Naive thymus-derived CD8-positive, alpha-beta T cell (primary cell): ENCODE results near the gene DTX3. TPM values are rescaled to one million over a fixed set of nuclear protein-coding genes. Genes with fewer than 3 reads are reported as not detected.
"Not testable (repeated sequence)": the region's sequence is repeated elsewhere in the genome, so short reads cannot be mapped to it uniquely, and the experiment has no call there.

ENCODE experiments used
- ATAC-seq, 2 donors: fragments of 150-1000 bp; cut with Tn5 transposase in 1 of 2; sonication (Bioruptor Pico), chemical (Tn5 transposase) in 1 of 2; 1 replicate in 1 of 2; 2 replicates in 1 of 2; pipeline ENCODE4 v1.10.0; 2021; ENCODE audit warnings: mild to moderate bottlenecking in 2 of 2, moderate library complexity in 2 of 2
- POLR2A ChIA-PET: fragments of 350-600 bp; sonication (Branson Sonifier 250); formaldehyde crosslinking; loops from one replicate; lab custom pipeline; 2021; ENCODE audit warnings: antibody characterized with exemption; lab: Charles Lee
- DNase-seq, 10 donors: peaks; one replicate each; pipeline versions ENCODE4 v3.0.0 to v3.0.0-alpha.2; 2020 to 2022
- H3K27ac Mint-ChIP-seq, 10 donors: one replicate each; pipeline ENCODE4 v1.8.0; 2020 to 2022; ENCODE audit warnings: mild to moderate bottlenecking in 10 of 10, mixed read lengths in 10 of 10, moderate library complexity in 4 of 10, inconsistent platforms in 1 of 10
- H3K27me3 Mint-ChIP-seq, 5 donors: one replicate each; pipeline ENCODE4 v1.8.0; 2021 to 2022; ENCODE audit warnings: mixed read lengths in 5 of 5
- H3K36me3 Mint-ChIP-seq, 3 donors: one replicate each; pipeline ENCODE4 v1.8.0; 2020 to 2022; ENCODE audit warnings: mixed read lengths in 3 of 3, mild to moderate bottlenecking in 2 of 3, inconsistent platforms in 1 of 3
- H3K4me1 Mint-ChIP-seq, 4 donors: one replicate each; pipeline ENCODE4 v1.8.0; 2021 to 2022; ENCODE audit warnings: mixed read lengths in 4 of 4
- H3K4me3 Mint-ChIP-seq, 10 donors: one replicate each; pipeline ENCODE4 v1.8.0; 2020 to 2022; ENCODE audit warnings: mild to moderate bottlenecking in 10 of 10, mixed read lengths in 10 of 10, moderate library complexity in 6 of 10, inconsistent platforms in 1 of 10
- H3K9me3 Mint-ChIP-seq, 9 donors: one replicate each; pipeline ENCODE4 v1.8.0; 2020 to 2022; ENCODE audit warnings: mixed read lengths in 9 of 9, mild to moderate bottlenecking in 3 of 9, inconsistent platforms in 1 of 9, moderate library complexity in 1 of 9
- polyA plus RNA-seq, 3 donors: library from polyadenylated mRNA; unstranded; fragments of 300-500 nt; fragmentation: Illumina TruSeq; gene quantifications; one replicate each; pipeline ENCODE4 v1.2.3, GENCODE V29; 2021
- total RNA-seq, 8 experiments: library from RNA in 2 of 8; stranded (reverse) in 2 of 8; gene quantifications; one replicate each; pipeline ENCODE4 v1.2.3 and lab custom pipeline; 2021 to 2026

DTX3 gene
- total and polyA plus RNA-seq, 5 experiments from 2014 or later, result 4.9 to 36.3 (median 9.4) TPM

DNA sequence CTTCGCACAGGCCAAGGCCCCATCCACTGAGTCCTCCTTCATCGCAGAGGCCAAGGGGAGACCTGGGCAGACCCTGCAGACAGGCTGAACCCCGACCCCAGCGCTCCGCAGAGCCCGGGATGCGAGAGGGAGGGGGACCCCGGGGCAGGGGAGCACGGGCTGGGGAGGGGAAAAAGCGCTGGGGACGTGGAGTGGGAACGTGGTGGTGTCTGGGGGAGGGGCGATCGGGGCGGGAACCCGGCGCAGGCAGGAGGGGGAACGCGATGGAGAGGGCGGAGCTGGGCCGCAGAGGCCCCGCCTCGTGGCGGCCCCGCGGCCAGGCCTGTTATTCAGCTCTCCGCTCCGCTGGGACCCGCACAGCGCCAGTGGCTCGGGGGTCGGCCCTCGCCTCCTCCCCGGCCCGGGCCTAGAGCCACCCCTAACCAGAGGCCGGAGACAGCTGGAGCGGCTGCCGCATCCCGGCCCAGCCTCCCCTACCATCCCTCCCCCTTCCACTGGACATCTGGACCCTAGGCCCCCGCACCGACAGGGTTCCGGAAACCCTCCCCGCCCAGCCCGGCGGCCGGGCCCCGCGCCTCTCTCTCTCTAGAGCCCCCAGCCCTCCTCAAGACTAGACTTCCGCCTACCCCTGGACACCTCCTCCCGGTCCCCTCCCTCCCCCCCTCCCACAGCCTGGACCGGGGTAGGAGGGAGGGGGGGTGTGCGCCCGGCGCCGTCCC lies 6.6 kb downstream of the DTX3 start, which contains the start of gene ARHGEF25:
TSS of gene ARHGEF25 (plus strand) at position 328 of the 719 bp plus-strand sequence. CDS start 460 bp downstream, outside the sequence.
- peaks cover 0 to 4% (median 1%) of the 10 kb centered on the region in 3 donors for H3K36me3 Mint-ChIP-seq
- H3K4me3 Mint-ChIP-seq, result peak within 1 kb of the TSS; percentile 69 to 88 (median 84)
- peak within 1 kb of the TSS in 8 of 10 donors; percentile 34 to 89 (median 64) for H3K27ac Mint-ChIP-seq
- ATAC-seq, result peak; percentile 61 to 82
- peaks cover 4 to 27% (median 15%) of the 10 kb centered on the region in 4 donors for H3K4me1 Mint-ChIP-seq
- H3K27me3 Mint-ChIP-seq, result peaks cover 1 to 35% (median 10%) of the 10 kb centered on the region in 5 donors
- no peaks in the 10 kb centered on the region for H3K9me3 Mint-ChIP-seq
- DNase-seq, result peak in 2 of 10 donors; percentile 25 to 48
- POLR2A ChIA-PET, result interaction anchor here (0.6 to 1.2 kb wide), 4 partner anchors 11 to 329 kb away, joined by 3 read pairs; no protein-coding TSS in a partner anchor

DNA sequence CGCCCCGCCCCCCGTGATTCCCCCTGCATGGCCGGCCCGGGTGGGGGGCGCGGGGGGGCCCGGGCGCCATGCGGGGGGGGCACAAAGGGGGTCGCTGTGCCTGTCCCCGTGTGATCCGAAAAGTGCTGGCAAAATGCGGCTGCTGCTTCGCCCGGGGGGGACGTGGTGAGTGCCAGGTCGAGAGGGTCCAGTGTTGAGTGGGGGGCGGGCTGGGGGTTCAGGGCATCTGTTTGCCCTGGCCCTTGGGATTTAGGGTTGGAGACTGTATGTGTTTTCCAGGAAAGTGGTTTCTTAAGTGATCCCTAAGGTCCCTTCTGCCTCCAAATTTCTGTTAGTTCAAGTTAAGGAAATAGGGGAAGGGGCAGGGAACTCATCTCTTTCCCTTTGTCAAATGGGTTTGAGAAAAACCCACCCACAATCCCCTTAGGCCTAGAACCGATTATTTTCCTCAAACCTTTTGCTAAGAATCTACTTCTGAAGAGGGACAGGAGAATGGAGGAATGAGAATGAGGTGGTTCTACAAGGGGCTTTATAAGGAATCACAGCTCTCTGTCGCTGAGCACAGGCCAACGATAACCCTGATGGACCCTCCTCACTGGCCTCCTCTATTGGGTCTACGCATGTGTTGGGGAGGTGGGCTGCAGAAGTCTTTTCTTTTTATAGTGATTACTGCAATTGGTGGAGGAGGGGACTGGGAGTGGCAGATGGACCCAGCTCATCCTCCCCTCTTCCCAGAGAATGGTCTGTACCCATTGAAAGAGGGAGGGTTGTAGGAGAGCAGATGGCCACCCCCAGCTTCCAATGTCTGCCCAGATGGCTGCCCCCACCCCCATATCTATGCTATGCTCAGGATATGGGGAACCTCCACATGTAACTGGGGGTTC lies 7.4 kb downstream of the DTX3 start:
- POLR2A ChIA-PET, result interaction anchor here (0.6 to 1.2 kb wide), 2 partner anchors 154 to 1139 kb away, joined by 3 read pairs; no protein-coding TSS in a partner anchor
- H3K27ac Mint-ChIP-seq, result peak overlapping the region in 6 of 10 donors; percentile 7 to 83 (median 70)
- H3K27me3 Mint-ChIP-seq, result peaks cover 2 to 43% (median 14%) of the 10 kb centered on the region in 5 donors

DNA sequence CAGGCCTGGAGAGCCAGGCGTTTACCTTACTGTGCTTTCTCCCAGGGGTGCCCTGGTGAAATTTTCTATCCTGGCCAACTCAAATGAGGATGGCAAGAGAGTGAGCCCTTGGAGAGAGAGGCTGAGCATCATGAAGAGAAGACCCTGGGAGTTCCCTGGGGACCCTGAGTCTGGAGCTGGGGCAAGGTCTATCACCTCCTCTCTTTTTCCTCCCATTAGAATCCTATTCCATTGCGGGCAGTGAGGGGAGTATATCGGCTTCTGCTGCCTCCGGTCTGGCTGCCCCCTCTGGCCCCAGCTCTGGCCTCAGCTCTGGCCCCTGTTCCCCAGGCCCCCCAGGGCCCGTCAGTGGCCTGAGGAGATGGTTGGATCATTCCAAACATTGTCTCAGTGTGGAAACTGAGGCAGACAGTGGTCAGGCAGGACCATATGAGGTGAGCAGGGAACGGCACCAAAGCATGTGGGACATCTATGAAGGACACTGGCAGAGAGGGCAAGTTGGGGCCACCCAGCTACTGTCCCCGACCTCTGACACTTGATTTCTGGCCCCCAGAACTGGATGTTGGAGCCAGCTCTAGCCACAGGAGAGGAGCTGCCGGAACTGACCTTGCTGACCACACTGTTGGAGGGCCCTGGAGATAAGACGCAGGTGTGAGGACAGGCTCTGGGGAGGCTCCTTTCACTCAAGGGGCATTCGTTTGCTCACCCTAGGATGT lies 8.2 kb downstream of the DTX3 start:
- POLR2A ChIA-PET, result no interaction called here
- peak overlapping the region in 3 of 10 donors; percentile 30 to 69 (median 52) for H3K4me3 Mint-ChIP-seq
- peaks cover 4 to 25% (median 12%) of the 10 kb centered on the region in 4 donors for H3K4me1 Mint-ChIP-seq
- no peak overlapping the region for H3K27ac Mint-ChIP-seq
- no peaks in the 10 kb centered on the region for H3K9me3 Mint-ChIP-seq
- no peak for DNase-seq
- peaks cover 0 to 5% (median 2%) of the 10 kb centered on the region in 3 donors for H3K36me3 Mint-ChIP-seq
- H3K27me3 Mint-ChIP-seq, result peaks cover 8 to 51% (median 22%) of the 10 kb centered on the region in 5 donors
- no peak for ATAC-seq

More for the DNA sequence above, 7.4 kb downstream of the DTX3 start:
- no peaks in the 10 kb centered on the region for H3K9me3 Mint-ChIP-seq
- H3K36me3 Mint-ChIP-seq, result peaks cover 0 to 2% (median 1%) of the 10 kb centered on the region in 3 donors
- H3K4me1 Mint-ChIP-seq, result peaks cover 4 to 25% (median 12%) of the 10 kb centered on the region in 4 donors
- peak overlapping the region; percentile 52 to 88 (median 74) for H3K4me3 Mint-ChIP-seq
- DNase-seq (no peak), ATAC-seq (no peak)

DNA sequence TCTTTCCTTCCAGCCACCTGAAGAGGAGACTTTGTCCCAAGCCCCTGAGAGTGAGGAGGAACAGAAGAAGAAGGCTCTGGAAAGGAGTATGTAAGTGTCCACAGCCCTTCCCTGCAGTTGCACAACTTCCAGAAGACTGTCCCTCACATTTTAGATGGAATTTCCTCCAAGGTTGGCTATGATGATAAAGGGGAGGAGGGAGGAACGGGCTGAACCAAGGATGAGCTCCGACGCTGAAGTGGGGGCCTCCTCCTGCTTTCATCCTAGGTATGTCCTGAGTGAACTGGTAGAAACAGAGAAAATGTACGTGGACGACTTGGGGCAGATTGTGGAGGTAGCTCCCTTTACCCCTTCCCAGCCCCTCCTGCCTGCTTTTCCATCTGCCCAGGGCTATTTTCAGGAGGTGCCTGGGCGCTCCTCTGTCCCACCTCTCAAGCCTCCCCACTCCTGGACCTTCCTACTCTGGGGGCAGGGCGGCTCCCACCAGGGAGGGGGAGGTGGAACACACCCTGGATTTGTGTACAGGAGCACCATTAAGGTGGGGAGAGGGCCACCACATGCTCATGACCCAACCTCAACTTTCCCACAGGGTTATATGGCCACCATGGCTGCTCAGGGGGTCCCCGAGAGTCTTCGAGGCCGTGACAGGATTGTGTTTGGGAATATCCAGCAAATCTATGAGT lies 8.9 kb downstream of the DTX3 start:
- DNase-seq, result no peak
- H3K9me3 Mint-ChIP-seq, result no peaks in the 10 kb centered on the region

DNA sequence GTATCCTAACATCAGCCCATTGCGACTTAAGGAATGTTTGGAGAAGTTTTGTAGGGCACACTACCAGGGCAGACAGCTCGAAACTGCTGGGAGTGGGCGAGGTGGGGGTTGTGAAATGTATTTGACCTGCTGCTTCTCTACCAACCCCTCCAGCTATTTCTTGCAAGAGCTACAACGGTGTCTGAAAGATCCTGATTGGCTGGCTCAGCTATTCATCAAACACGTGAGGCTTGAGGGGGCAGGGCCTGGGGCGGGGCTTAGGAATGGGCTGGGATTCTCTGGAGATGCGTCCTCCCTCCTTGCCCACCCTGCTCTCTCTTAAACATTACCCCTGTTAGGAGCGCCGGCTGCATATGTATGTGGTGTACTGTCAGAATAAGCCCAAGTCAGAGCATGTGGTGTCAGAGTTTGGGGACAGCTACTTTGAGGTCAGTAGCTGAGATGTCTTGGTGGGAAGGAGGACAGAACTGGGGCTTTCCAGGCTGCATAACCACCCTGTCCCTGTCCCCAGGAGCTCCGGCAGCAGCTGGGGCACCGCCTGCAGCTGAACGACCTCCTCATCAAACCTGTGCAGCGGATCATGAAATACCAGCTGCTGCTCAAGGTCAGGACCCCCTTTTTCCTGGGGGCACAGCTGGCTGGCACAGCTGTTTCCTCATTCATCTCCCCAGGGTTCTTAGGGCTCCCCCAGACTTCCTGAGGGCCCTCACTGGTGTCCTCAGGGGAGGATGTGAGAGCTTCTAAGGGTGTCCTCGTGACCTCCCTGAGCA lies 9.7 kb downstream of the DTX3 start:
- Mint-ChIP-seq H3K9me3 (no peaks in the 10 kb centered on the region), H3K36me3 (peaks cover 0 to 4% (median 2%) of the 10 kb centered on the region in 3 donors), H3K27me3 (peaks cover 13 to 66% (median 34%) of the 10 kb centered on the region in 5 donors), H3K27ac (no peak overlapping the region), H3K4me3 (no peak overlapping the region), H3K4me1 (peaks cover 7 to 31% (median 17%) of the 10 kb centered on the region in 4 donors)
- POLR2A ChIA-PET, result interaction anchor here (1.4 kb wide), 1 partner anchor 9 kb away, joined by 5 read pairs; no protein-coding TSS in a partner anchor
- DNase-seq, result no peak
- no peak for ATAC-seq

More for the DNA sequence above, 8.9 kb downstream of the DTX3 start:
- H3K27me3 Mint-ChIP-seq, result peaks cover 8 to 58% (median 28%) of the 10 kb centered on the region in 5 donors
- H3K4me3 Mint-ChIP-seq, result peak overlapping the region in 1 of 10 donors; percentile 30
- ATAC-seq, result no peak
- peaks cover 4 to 25% (median 12%) of the 10 kb centered on the region in 4 donors for H3K4me1 Mint-ChIP-seq
- no peak overlapping the region for H3K27ac Mint-ChIP-seq
- POLR2A ChIA-PET, result interaction anchor here (1.4 kb wide), 1 partner anchor 8 kb away, joined by 5 read pairs; no protein-coding TSS in a partner anchor
- H3K36me3 Mint-ChIP-seq, result peaks cover 0 to 4% (median 2%) of the 10 kb centered on the region in 3 donors

DNA sequence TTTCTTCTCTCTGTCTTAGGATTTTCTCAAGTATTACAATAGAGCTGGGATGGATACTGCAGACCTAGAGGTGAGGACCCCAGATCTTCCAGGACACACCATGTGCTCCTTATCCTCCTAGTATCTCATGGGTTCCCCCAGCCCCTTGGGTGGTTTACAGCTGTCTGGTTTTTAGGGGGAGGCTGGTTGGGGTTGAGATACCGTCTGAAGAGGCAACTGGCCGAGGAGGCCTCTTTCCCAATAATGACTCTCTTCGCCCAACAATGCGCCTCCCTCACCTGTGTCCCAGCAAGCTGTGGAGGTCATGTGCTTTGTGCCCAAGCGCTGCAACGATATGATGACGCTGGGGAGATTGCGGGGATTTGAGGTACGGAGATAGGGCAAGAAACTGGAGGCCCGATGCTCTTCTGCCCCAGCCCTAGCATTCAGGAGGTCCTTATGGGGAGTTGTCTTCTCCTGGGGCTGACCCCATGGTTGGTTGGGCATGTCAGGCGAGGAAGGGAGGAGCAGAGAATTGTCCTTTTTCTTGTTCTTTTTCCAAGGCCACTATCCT lies 10.4 kb downstream of the DTX3 start:
- H3K4me3 Mint-ChIP-seq, result peak overlapping the region in 1 of 10 donors; percentile 67
- DNase-seq, result no peak
- no peak overlapping the region for H3K27ac Mint-ChIP-seq
- H3K4me1 Mint-ChIP-seq, result peaks cover 7 to 33% (median 20%) of the 10 kb centered on the region in 4 donors
- ATAC-seq, result no peak
- H3K36me3 Mint-ChIP-seq, result peaks cover 0 to 4% (median 2%) of the 10 kb centered on the region in 3 donors
- POLR2A ChIA-PET, result interaction anchor here (1.4 kb wide), 1 partner anchor 9 kb away, joined by 5 read pairs; no protein-coding TSS in a partner anchor
- no peaks in the 10 kb centered on the region for H3K9me3 Mint-ChIP-seq
- H3K27me3 Mint-ChIP-seq, result peaks cover 13 to 73% (median 37%) of the 10 kb centered on the region in 5 donors

DNA sequence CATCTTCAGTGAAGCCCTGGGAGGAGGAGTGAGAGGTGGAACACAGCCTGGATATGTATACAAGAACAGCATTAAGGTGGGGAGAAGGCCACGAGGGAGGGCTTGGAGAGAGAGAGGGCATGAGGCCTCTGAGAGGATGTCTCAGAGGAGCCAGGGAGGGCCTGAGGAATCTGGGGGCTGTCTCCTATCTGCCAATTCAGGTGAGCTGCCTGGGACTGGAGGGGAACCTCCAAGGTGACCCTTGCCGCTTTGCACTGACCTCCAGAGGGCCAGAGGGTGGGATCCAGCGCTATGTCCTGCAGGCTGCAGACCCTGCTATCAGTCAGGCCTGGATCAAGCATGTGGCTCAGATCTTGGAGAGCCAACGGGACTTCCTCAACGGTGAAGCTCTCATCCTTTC lies 11.0 kb downstream of the DTX3 start:
- Mint-ChIP-seq H3K4me1 (peaks cover 5 to 35% (median 19%) of the 10 kb centered on the region in 4 donors), H3K9me3 (no peaks in the 10 kb centered on the region), H3K36me3 (peaks cover 0 to 4% (median 2%) of the 10 kb centered on the region in 3 donors), H3K4me3 (no peak overlapping the region), H3K27me3 (peaks cover 16 to 79% (median 40%) of the 10 kb centered on the region in 5 donors), H3K27ac (no peak overlapping the region)
- DNase-seq (no peak), ATAC-seq (no peak)
- POLR2A ChIA-PET, result interaction anchor here (0.5 kb wide), 1 partner anchor 15 kb away, joined by 3 read pairs; no protein-coding TSS in a partner anchor

DNA sequence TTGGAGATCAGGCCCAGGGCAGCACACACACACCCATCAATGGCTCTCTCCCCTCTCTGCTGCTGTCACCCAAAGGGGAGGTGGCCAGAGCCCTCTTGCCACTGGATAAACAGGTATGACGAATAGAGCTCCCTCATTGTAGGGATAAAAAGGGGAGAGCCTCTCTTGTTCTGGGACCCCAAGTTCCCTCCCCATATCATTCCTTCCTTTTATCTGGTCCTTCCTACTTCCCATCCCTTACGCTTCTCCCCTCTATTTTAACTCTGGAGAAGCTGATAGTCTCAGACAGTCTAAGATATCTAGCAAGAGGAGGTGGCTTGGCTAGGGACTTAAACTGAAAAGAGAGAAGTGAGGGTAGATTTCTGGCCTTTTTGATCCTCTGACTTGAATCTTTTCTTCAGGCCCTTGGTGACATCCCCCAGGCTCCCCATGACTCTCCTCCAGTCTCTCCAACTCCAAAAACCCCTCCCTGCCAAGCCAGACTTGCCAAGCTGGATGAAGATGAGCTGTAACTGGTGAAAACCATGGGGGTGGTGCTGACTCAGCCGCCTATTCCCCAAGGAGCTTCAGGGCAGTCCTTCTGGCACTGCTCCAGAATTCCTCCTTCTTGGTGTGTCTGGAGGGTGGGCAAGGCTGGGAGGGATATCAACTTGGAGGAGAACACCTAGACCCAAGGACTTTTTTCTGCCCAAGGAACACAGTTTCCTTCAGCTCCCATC lies 11.9 kb downstream of the DTX3 start:
- DNase-seq, result no peak
- Mint-ChIP-seq H3K9me3 (no peaks in the 10 kb centered on the region), H3K4me3 (no peak overlapping the region), H3K36me3 (peaks cover 0 to 4% (median 2%) of the 10 kb centered on the region in 3 donors), H3K4me1 (peaks cover 13 to 39% (median 24%) of the 10 kb centered on the region in 4 donors), H3K27me3 (peaks cover 22 to 88% (median 48%) of the 10 kb centered on the region in 5 donors), H3K27ac (no peak overlapping the region)
- POLR2A ChIA-PET, result no interaction called here
- ATAC-seq, result no peak

DNA sequence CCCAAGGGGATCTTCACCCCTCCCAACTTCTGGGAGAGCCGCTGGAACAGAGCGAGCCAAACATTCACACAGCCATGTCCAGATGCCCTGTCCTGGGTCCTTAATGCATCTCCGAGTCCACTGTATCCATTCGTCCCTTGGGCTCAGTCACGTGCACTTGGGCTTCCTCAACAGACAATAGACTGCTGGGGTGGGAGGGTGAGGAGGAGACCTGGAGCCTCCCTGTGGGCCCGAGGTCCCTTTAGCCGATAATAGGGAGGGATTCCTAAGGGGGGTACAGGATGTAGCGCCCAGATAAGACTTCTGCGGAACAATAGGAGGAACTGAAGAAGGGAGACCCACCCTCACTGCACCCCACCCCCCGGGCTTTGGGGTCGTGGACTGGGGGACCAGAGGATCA lies 13.3 kb downstream of the DTX3 start:
- peaks cover 23 to 41% (median 31%) of the 10 kb centered on the region in 4 donors for H3K4me1 Mint-ChIP-seq
- no peak overlapping the region for H3K4me3 Mint-ChIP-seq
- no peak for DNase-seq
- peaks cover 34 to 94% (median 56%) of the 10 kb centered on the region in 5 donors for H3K27me3 Mint-ChIP-seq
- peaks cover 0 to 5% (median 4%) of the 10 kb centered on the region in 3 donors for H3K36me3 Mint-ChIP-seq
- no peak for ATAC-seq
- peak overlapping the region in 1 of 10 donors; percentile 66 for H3K27ac Mint-ChIP-seq
- no peaks in the 10 kb centered on the region for H3K9me3 Mint-ChIP-seq
- POLR2A ChIA-PET, result no interaction called here

DNA sequence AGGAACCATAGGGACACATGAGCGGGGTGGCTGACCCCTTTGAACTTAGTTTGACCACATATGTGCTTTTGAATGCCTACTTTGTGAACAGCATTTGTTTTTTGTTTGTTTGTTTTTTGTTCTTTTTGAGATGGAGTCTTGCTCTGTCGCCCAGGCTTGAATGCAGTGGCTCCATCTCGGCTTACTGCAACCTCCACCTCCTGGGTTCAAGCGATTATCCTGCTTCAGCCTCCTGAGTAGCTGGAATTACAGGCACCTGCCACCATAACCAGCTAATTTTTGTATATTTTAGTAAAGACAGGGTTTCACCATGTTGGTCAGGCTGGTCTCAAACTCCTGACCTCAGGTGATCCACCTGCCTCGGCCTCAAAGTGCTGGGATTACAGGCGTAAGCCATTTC lies 13.8 kb downstream of the DTX3 start:
- DNase-seq, H3K36me3 Mint-ChIP-seq, ATAC-seq, POLR2A ChIA-PET, H3K4me3 Mint-ChIP-seq, H3K27ac Mint-ChIP-seq, H3K9me3 Mint-ChIP-seq: not testable (repeated sequence)
- H3K27me3 Mint-ChIP-seq, result peaks cover 37 to 94% (median 61%) of the 10 kb centered on the region in 5 donors
- H3K4me1 Mint-ChIP-seq, result peaks cover 23 to 40% (median 31%) of the 10 kb centered on the region in 4 donors
